Urinary bladder (tissue), 4 donors: ENCODE data around the gene PTCH1. TPM values are rescaled to one million over a fixed set of nuclear protein-coding genes. Genes with fewer than 3 reads are reported as not detected.

Source experiments
- DNase-seq: peaks from one replicate; pipeline ENCODE4 v3.0.0-alpha.2; 2015; ENCODE audit errors: extremely low spot score
- H3K27ac ChIP-seq: one replicate; pipeline ENCODE4 v1.5.1; 2013; ENCODE audit warnings: low read depth, mild to moderate bottlenecking, moderate library complexity
- H3K36me3 ChIP-seq: one replicate; pipeline ENCODE4 v1.6.1; 2013; ENCODE audit warnings: mild to moderate bottlenecking, moderate library complexity; ENCODE audit not compliant: insufficient read depth
- H3K4me1 ChIP-seq: one replicate; pipeline ENCODE4 v1.6.1; 2013; ENCODE audit warnings: mild to moderate bottlenecking, moderate library complexity; ENCODE audit not compliant: insufficient read depth
- H3K4me3 ChIP-seq: one replicate; pipeline ENCODE4 v1.5.1; 2013; ENCODE audit warnings: low read depth, low read length
- WGBS: extraction: QIAGEN DNeasy Blood & Tissue Kit; methylation state at CpG from one replicate; pipeline ENCODE4 v1.1.7; 2013; 5-methylcytosine and 5-hydroxymethylcytosine counted together
- polyA plus RNA-seq: library from polyadenylated mRNA; stranded (reverse); fragments of 200-250 nt; gene quantifications from one replicate; pipeline ENCODE4 v1.2.3, GENCODE V29; 2013
- total RNA-seq: library from RNA; depleted of rRNA; stranded (reverse); fragments of >200 nt; gene quantifications from one replicate; pipeline ENCODE4 v1.2.3, GENCODE V29; 2014
- donor health status: healthy with polysubstance abuse.
- donor health status: healthy.

The PTCH1 gene
- total and polyA plus RNA-seq, 2 donors = 30.1 to 48.0 TPM

DNA sequence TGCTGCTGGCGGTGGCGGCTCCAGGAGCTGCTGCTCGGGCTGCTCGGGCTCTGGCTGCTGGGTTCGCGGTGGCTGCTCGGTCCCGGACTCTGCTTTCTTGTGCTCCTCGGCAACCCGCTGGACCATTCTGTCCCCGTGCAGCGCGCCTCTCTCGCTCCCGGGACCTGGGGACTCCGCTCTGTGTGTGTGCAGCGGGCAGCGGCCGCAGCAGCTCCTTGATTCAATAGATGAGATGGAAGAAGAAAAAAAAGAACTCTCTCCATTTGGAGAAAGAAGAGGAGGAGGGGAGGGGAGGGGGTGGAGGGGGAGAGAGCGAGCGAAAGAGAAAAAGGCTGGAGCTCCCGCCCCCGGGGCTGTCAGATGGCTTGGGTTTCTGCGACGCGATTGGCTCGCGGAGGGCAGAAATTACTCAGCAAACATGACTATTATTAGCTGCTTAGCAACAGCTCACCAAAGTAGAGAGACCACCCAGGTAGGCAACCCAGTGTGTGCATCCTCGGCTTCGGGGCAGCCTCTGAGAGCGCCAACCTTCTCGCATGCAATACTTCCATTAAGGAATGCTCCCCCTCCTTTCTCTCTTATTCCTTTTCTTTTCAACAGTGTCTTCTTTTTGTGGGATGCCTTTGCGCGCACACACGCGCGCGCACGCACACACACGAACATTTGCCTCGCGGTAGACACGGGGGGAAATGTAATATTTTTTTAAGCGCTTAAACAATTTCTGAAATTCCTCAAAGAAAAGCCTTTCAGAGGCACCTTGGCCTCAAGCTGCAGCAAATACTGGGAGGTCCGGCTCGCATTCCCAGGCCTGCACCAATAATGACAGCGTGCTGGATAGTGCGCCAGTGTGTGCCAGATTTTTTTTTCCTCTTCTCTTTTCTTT lies 7.6 kb downstream of the PTCH1 start:
- H3K36me3 ChIP-seq = no peaks in the 10 kb centered on the region
- H3K4me3 ChIP-seq = peak overlapping the region; percentile 100
- WGBS = under 1% methylated on average over 48 of the region's 48 CpGs
- peak; percentile 95 for DNase-seq
- H3K27ac ChIP-seq = peak overlapping the region; percentile 79
- no peaks in the 10 kb centered on the region for H3K4me1 ChIP-seq

DNA sequence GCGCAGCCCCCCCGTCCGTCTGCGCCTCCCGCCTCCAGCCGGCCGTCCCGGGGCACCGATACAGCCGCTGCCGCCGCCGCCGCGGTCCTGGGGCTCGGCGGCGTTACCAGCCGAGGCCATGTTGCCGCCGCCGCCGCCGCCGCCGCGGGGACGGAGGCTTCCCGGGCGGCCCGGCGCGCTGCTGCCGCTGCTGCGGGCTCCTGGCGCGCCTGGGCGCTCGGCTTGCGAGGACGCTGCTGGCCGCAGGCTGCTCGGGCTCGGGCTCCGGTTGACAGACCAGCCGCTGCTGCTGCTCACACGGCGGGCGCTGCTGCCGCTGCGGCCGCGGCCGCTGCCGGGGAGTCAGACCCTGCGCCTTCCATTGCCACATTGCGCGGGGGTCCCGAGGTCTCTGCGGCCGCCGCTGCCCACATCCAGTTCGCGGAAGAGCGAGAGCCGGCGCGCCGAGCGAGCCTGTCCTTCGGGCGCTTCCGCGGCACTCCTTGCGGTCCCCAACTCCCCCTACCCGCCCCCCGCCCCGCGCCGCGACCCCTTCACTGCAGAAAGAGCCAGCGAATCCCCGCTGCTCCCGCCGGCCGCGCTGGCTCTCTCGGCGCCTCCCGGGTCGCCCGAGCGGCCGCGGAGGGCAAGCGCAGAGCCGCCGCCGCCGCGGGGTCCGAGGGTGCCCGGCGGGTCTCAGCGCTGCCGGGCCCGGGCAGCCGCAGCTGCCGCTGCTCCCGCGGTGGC lies 8.4 kb downstream of the PTCH1 start:
- no peak for DNase-seq
- Histone ChIP-seq H3K4me1 (no peaks in the 10 kb centered on the region), H3K36me3 (no peaks in the 10 kb centered on the region), H3K4me3 (peak overlapping the region; percentile 100), H3K27ac (peak overlapping the region; percentile 79)
- WGBS = under 1% methylated on average over 111 of the region's 111 CpGs

GRCh38 chr9:95507464-95508241 lies 9.1 kb downstream of the PTCH1 start:
- peaks cover 1% of the 10 kb centered on the region for H3K36me3 ChIP-seq
- DNase-seq = no peak
- peak overlapping the region; percentile 79 for H3K27ac ChIP-seq
- peak overlapping the region; percentile 100 for H3K4me3 ChIP-seq
- under 1% methylated on average over 36 of the region's 36 CpGs for WGBS
- no peaks in the 10 kb centered on the region for H3K4me1 ChIP-seq

GRCh38 chr9:95506678-95507463 lies 9.9 kb downstream of the PTCH1 start:
- WGBS = under 1% methylated on average over 60 of the region's 60 CpGs
- no peaks in the 10 kb centered on the region for H3K4me1 ChIP-seq
- peak overlapping the region; percentile 79 for H3K27ac ChIP-seq
- peak overlapping the region; percentile 100 for H3K4me3 ChIP-seq
- H3K36me3 ChIP-seq = peaks cover 3% of the 10 kb centered on the region
- no peak for DNase-seq

DNA sequence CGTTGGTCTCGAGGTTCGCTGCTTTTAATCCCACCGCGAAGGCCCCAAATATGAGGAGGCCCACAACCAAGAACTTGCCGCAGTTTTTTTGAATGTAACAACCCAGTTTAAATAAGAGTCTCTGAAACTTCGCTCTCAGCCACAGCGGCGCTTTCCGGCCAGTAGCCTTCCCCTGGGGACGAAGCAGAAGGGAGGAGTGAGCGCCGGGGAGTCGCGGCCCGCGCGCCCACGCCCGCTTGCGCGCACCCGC lies 10.4 kb downstream of the PTCH1 start:
- H3K4me1 ChIP-seq = no peaks in the 10 kb centered on the region
- H3K36me3 ChIP-seq = peaks cover 3% of the 10 kb centered on the region
- WGBS = under 1% methylated on average over 23 of the region's 23 CpGs
- no peak for DNase-seq
- H3K4me3 ChIP-seq = peak overlapping the region; percentile 100
- peak overlapping the region; percentile 79 for H3K27ac ChIP-seq

DNA sequence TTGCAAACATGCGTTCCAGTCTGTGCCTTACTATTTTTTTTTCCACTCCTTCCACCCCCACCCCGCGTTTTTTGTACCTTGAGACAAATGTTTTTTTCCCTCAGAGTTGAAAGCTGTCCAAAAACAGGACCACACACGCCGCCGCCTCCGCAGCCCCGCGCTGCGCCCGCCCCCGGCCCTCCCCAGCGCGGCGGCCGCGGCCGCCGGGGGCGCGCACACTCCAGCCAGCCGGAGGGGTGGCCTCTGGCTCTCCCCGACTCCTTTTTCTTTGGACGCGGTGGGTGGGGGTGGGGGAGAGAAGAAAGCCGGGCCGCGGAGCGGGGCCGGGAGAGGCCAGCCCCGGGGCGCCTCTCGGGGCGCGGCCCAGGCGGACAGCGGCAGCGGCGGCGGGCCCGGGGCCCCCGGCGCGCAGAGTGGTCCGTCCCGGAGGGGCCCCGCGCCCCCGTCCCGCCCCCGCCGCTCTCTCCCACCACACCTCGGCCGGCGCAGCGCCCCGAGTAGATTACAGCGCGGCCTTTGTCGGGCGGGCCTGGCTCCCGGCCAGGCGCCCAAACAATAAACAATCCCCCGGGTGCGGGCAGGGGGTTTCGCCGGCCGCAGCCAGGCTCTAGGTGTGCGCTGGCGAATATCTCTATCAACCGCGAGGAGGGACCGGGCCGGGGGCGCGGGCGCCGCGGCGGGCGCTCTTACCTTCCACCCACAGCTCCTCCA lies 10.9 kb downstream of the PTCH1 start:
- under 1% methylated on average over 78 of the region's 81 CpGs for WGBS

DNA sequence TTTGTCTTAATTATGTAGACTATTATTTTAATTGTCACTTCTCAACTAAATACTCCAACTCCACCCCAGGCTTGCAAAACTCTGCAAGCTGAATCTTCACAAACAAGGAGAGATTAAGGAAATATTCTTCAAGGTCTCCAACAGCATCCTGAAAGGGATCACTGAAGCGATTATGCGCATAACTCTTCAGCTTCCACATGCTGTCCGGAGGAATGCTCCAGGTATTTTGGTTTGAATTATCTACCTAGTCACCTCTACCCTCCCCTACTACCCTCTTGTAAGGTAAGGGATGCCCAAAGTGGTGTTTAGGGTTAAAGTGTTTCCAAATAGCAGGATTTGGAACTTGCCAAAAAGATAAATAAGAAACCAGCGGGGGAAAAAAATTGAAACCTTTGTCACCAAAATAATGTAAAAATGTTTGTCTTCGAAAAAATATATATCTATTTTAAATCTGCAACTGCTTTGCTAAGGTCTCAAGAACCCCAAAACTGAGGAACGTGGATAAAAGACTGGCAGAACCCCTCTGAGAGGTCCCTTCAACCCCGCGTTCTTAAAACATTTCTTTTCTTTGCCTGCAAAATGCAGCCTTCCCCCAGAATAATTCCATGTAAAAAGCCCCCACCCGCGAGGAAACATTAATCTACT lies 11.6 kb downstream of the PTCH1 start:
- peaks cover 3% of the 10 kb centered on the region for H3K36me3 ChIP-seq
- DNase-seq = no peak
- WGBS = 19% methylated on average over 10 of the region's 10 CpGs
- H3K27ac ChIP-seq = no peak overlapping the region
- no peaks in the 10 kb centered on the region for H3K4me1 ChIP-seq
- H3K4me3 ChIP-seq = peak overlapping the region; percentile 100

More for the DNA sequence above, 10.9 kb downstream of the PTCH1 start:
- H3K4me1 ChIP-seq = no peaks in the 10 kb centered on the region
- DNase-seq = no peak
- H3K4me3 ChIP-seq = peak overlapping the region; percentile 100
- peak overlapping the region; percentile 83 for H3K27ac ChIP-seq
- H3K36me3 ChIP-seq = peaks cover 3% of the 10 kb centered on the region

DNA sequence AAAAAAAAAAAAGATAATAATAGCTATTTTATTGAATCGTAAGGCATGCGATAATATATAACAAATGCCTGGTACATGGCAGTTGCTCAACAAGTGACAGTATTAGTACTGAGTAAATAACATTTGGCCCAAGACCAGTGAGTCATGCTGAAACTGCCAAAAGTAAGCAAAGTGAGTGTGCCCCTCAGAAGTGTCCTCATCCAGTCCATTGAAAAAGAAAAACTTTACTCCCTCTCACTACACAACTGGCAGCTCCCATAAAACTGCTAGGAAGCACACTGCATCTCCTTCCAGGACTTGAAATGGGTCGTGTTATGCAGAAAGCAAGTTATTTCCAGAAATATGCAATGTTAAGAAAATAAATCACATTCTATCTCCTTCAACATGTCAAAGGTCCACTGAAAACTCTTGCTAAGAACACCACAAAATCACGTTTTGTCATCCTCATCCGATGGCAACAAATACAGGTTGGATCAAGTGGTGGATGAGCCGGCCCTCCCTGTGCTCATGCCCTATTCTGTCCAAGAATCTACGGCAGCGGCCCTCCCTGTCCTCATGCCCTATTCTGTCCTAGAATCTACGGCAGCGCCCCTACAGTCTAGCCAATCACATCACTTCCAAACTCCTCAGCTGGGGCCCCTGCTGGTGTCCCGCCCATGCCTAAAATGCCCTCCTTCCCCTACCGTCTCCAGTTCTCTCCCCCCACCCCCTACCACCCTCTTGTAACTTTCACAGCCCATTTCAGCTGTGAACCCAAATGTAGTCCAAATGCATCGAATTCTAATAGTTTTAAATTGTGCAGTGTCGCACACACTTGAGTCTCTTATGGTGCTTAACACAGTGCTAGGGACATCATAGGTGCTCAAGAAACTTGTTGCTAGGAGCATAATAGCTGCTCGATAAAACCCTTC lies 12.5 kb downstream of the PTCH1 start:
- DNase-seq = no peak
- WGBS = 43% methylated on average over 15 of the region's 15 CpGs
- peaks cover 3% of the 10 kb centered on the region for H3K4me1 ChIP-seq
- H3K36me3 ChIP-seq = peaks cover 3% of the 10 kb centered on the region
- peak overlapping the region; percentile 100 for H3K4me3 ChIP-seq
- no peak overlapping the region for H3K27ac ChIP-seq

GRCh38 chr9:95503369-95503768 lies 13.4 kb downstream of the PTCH1 start:
- DNase-seq = no peak
- H3K4me1 ChIP-seq = peaks cover 3% of the 10 kb centered on the region
- H3K27ac ChIP-seq = no peak overlapping the region
- H3K36me3 ChIP-seq = peaks cover 3% of the 10 kb centered on the region
- H3K4me3 ChIP-seq = no peak overlapping the region
- 61% methylated on average over 2 of the region's 6 CpGs for WGBS

DNA sequence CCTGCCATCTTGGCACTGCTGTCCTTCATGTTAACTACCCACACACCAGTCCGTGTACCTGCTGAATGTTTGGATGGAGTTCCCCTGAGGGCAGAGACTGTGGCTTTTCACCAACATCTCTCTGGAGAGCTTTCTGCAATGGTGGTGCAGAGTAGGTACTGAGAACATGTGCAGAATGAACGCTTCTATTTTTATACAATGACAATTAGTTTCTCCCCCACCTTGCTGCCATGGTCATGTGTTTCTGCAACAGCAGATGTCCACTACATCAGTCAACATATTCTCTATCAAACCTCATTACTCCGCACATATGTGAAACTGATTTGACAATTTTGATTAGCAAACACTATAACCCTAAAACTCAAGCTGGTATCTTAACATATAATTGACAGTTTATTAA lies 14.5 kb downstream of the PTCH1 start:
- no peak overlapping the region for H3K27ac ChIP-seq
- WGBS = 63% methylated on average over 3 of the region's 3 CpGs
- peaks cover 3% of the 10 kb centered on the region for H3K36me3 ChIP-seq
- no peak for DNase-seq
- H3K4me1 ChIP-seq = peaks cover 6% of the 10 kb centered on the region
- no peak overlapping the region for H3K4me3 ChIP-seq

DNA sequence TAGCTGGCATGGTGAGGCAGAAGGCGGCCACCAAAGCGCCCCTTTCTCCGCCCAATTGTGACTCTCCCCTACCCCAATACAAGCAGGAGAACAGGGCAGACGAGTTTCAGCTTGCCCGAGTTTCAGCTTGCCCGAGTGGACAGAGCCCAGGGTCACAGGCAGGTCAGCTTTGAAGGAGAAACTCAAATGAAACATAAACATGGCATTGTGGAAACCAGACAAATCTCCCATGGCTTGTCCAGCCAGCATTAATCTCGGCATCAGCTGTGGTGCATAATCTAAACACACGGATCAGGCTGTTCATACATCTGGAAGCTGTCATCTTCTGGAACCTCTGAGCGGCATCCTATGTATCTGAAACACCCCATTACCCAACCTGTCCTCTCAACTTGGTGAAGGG lies 16.9 kb downstream of the PTCH1 start:
- DNase-seq = no peak
- Histone ChIP-seq H3K27ac (peak overlapping the region; percentile 70), H3K4me3 (no peak overlapping the region), H3K36me3 (peaks cover 3% of the 10 kb centered on the region), H3K4me1 (peaks cover 6% of the 10 kb centered on the region)
- WGBS = 28% methylated on average over 9 of the region's 9 CpGs
